SK-N-SH (cell line): ENCODE data around the gene RAC3. TPM values are rescaled to one million over a fixed set of nuclear protein-coding genes. Genes with fewer than 3 reads are reported as not detected.
A peak's percentile ranks its signal among the peaks of the same experiment; 100 is the strongest.

ENCODE experiments used
- CTCF ChIA-PET: fragments of 300-600, 350-600 bp; formaldehyde crosslinking; extraction: SDS; loops from one replicate; lab custom pipeline; 2021; lab: Yijun Ruan, JAX
- POLR2A ChIA-PET: fragments of 350-600 bp; sonication (Branson Sonifier 250); formaldehyde crosslinking; extraction: SDS; loops from one replicate; lab custom pipeline; 2020; ENCODE audit warnings: antibody characterized with exemption, inconsistent platforms; lab: Yijun Ruan, JAX
- DNase-seq: peaks from one replicate; pipeline ENCODE4 v3.0.0; 2012
- H2AFZ ChIP-seq: fragments of 200-600 bp; sonication (generic); 2 replicates; pipeline ENCODE4 v1.8.1; 2016; ENCODE audit warnings: antibody characterized with exemption, mild to moderate bottlenecking, low read depth
- H3F3A ChIP-seq: fragments of 200-600 bp; sonication (generic); replicated peaks from 2 replicates; pipeline ENCODE3; 2016; ENCODE audit warnings: antibody characterized with exemption, mild to moderate bottlenecking; ENCODE audit not compliant: insufficient read depth
- H3K27ac ChIP-seq, 2 experiments: fragments of 200-500 bp in 1 of 2; fragments of 200-600 bp in 1 of 2; sonication (Bioruptor generic) in 1 of 2; sonication (generic), shearing (Covaris generic) in 1 of 2; 2 replicates each; pipeline versions ENCODE4 v1.5.1 to v1.6.1; 2014 to 2016; ENCODE audit warnings: low read depth in 2 of 2, inconsistent platforms in 1 of 2, low read length in 1 of 2, mild to moderate bottlenecking in 1 of 2, mixed read lengths in 1 of 2
- H3K27me3 ChIP-seq: fragments of 200-600 bp; sonication (generic), shearing (Covaris generic); 2 replicates; pipeline ENCODE4 v1.6.1; 2016; ENCODE audit warnings: mixed run types; ENCODE audit not compliant: insufficient read depth
- H3K36me3 ChIP-seq, 2 experiments: fragments of 200-500 bp in 1 of 2; fragments of 200-600 bp in 1 of 2; sonication (Bioruptor generic) in 1 of 2; sonication (generic) in 1 of 2; replicated peaks in 1 of 2; 2 replicates each; pipeline versions ENCODE3 to v1.5.1; 2014 to 2016; ENCODE audit warnings: low read length in 1 of 2, mild to moderate bottlenecking in 1 of 2; ENCODE audit not compliant: insufficient read depth in 2 of 2, control insufficient read depth in 1 of 2
- H3K4me1 ChIP-seq, 2 experiments: fragments of 200-500 bp in 1 of 2; fragments of 200-600 bp in 1 of 2; sonication (Bioruptor generic) in 1 of 2; sonication (generic), shearing (Covaris generic) in 1 of 2; 2 replicates each; pipeline versions ENCODE4 v1.5.1 to v1.6.1; 2014 to 2016; ENCODE audit warnings: low read depth in 1 of 2, low read length in 1 of 2, mixed run types in 1 of 2; ENCODE audit not compliant: insufficient read depth in 2 of 2, control insufficient read depth in 1 of 2
- H3K4me2 ChIP-seq: fragments of 200-600 bp; sonication (generic), shearing (Covaris generic); 2 replicates; pipeline ENCODE4 v1.6.1; 2017; ENCODE audit warnings: mixed run types
- H3K4me3 ChIP-seq, 2 experiments: fragments of 200-500 bp in 1 of 2; fragments of 200-600 bp in 1 of 2; sonication (Bioruptor generic) in 1 of 2; sonication (generic), shearing (Covaris generic) in 1 of 2; 2 replicates each; pipeline versions ENCODE4 v1.5.1 to v1.8.1; 2014 to 2016; ENCODE audit warnings: low read depth in 2 of 2, inconsistent platforms in 1 of 2, low read length in 1 of 2, mild to moderate bottlenecking in 1 of 2, mixed read lengths in 1 of 2, moderate library complexity in 1 of 2
- H3K79me2 ChIP-seq: fragments of 200-600 bp; sonication (generic); 2 replicates; pipeline ENCODE4 v1.8.1; 2017; ENCODE audit warnings: mild to moderate bottlenecking; ENCODE audit not compliant: insufficient read depth
- H3K9ac ChIP-seq: fragments of 200-600 bp; sonication (generic); 2 replicates; pipeline ENCODE4 v1.6.1; 2017; ENCODE audit warnings: mixed run types
- H3K9me2 ChIP-seq: fragments of 200-600 bp; sonication (generic); 2 replicates; pipeline ENCODE4 v1.6.1; 2017; ENCODE audit warnings: mixed run types
- H3K9me3 ChIP-seq: fragments of 200-600 bp; sonication (generic); 2 replicates; pipeline ENCODE4 v1.6.1; 2017; ENCODE audit warnings: mixed run types, mild to moderate bottlenecking, moderate library complexity
- H4K20me1 ChIP-seq: fragments of 200-600 bp; sonication (generic); 2 replicates; pipeline ENCODE4 v1.6.1; 2017; ENCODE audit warnings: mild to moderate bottlenecking, mixed run types; ENCODE audit not compliant: insufficient read depth
- CHD2 ChIP-seq: fragments of 150-350 bp; IDR thresholded peaks from 2 replicates; pipeline ENCODE4 v1.6.1; 2018; ENCODE audit warnings: low read length; ENCODE audit not compliant: partially characterized antibody
- FOXM1 ChIP-seq: IDR thresholded peaks from 2 replicates; pipeline ENCODE4 v1.4.0; 2012; ENCODE audit warnings: low read depth, mild to moderate bottlenecking
- GATA2 ChIP-seq: sonication (generic); formaldehyde crosslinking; IDR thresholded peaks from 2 replicates; pipeline ENCODE4 v1.5.0; 2020; ENCODE audit warnings: mild to moderate bottlenecking, missing genetic modification reagents
- JUND ChIP-seq: IDR thresholded peaks from 2 replicates; pipeline ENCODE4 v1.4.0; 2012
- PBX3 ChIP-seq: IDR thresholded peaks from 2 replicates; pipeline ENCODE4; 2012
- POLR2AphosphoS5 ChIP-seq: IDR thresholded peaks from 2 replicates; pipeline ENCODE4 v1.6.1; 2012; ENCODE audit warnings: low read depth, low read length
- REST ChIP-seq: IDR thresholded peaks from 2 replicates; pipeline ENCODE4 v1.6.1; 2012; ENCODE audit warnings: mild to moderate bottlenecking, low read depth, low read length, moderate library complexity
- SIN3A ChIP-seq: IDR thresholded peaks from 2 replicates; pipeline ENCODE4 v1.6.1; 2012; ENCODE audit warnings: low read depth, mild to moderate bottlenecking, low read length, moderate library complexity, borderline replicate concordance
- TEAD4 ChIP-seq: IDR thresholded peaks from 2 replicates; pipeline ENCODE4 v1.4.0; 2012; ENCODE audit warnings: mild to moderate bottlenecking, borderline replicate concordance; ENCODE audit not compliant: insufficient read depth
- USF1 ChIP-seq: IDR thresholded peaks from 2 replicates; pipeline ENCODE4 v1.4.0; 2012; ENCODE audit warnings: low read depth, borderline replicate concordance
- USF2 ChIP-seq: fragments of 150-350 bp; IDR thresholded peaks from 2 replicates; pipeline ENCODE4 v1.6.1; 2017; ENCODE audit warnings: antibody characterized with exemption, low read length, low read depth, borderline replicate concordance
- YY1 ChIP-seq: IDR thresholded peaks from 2 replicates; pipeline ENCODE4 v1.4.0; 2012; ENCODE audit warnings: low read depth, mild to moderate bottlenecking
- WGBS: methylation state at CpG from one replicate; pipeline ENCODE4 v1.1.6; 2017; ENCODE audit warnings: low lambda C conversion rate; 5-methylcytosine and 5-hydroxymethylcytosine counted together
- polyA plus RNA-seq, 3 experiments: library from polyadenylated mRNA; depleted of rRNA; stranded (reverse); fragments of >200 nt; gene quantifications; 2 replicates each; pipeline ENCODE4 v1.2.3, GENCODE V29; 2012

RAC3 gene
- polyA plus RNA-seq (2012; rRNA removed): 69.9 and 83.6 TPM in 2 replicates
- polyA plus RNA-seq (2012; cell fraction: cytosol; rRNA removed): 34.1 and 51.7 TPM in 2 replicates
- 103 and 145 TPM in 2 replicates for polyA plus RNA-seq (2012; cell fraction: nucleus; rRNA removed)

- Histone ChIP-seq H3K4me1 (peaks cover 2 to 24% of the 10 kb centered on the region in 2 experiments; a peak in 3 of 4 replicates), H3K9me2 (no peaks in the 10 kb centered on the region), H2AFZ (peak within 1 kb of the TSS; percentile 72; the same call in 1 of the 2 replicates), H3F3A (peaks cover 29% of the 10 kb centered on the region), H4K20me1 (peaks cover 4% of the 10 kb centered on the region; the same call in 1 of the 2 replicates), H3K36me3 (peaks cover 5 to 17% of the 10 kb centered on the region in 2 experiments), H3K79me2 (no peaks in the 10 kb centered on the region), H3K9ac (peak within 1 kb of the TSS; percentile 31; the same call in 1 of the 2 replicates), H3K4me3 (peak within 1 kb of the TSS; percentile 57 to 62), H3K27me3 (no peaks in the 10 kb centered on the region), H3K4me2 (peak within 1 kb of the TSS; percentile 90), H3K9me3 (no peaks in the 10 kb centered on the region), H3K27ac (peak within 1 kb of the TSS in 1 of 2 experiments; percentile 85; a peak in 2 of 4 replicates)
- DNase-seq: peak; percentile 93
- TF ChIP-seq JUND (no peak), CHD2 (no peak), TEAD4 (no peak), REST (no peak), USF1 (no peak), POLR2AphosphoS5 (no peak), YY1 (no peak), USF2 (no peak), GATA2 (CRISPR knock-in tag) (no peak), PBX3 (no peak), FOXM1 (no peak), SIN3A (no peak)
- 0% methylated on average over 13 of the region's 96 CpGs for WGBS
- ChIA-PET CTCF (interaction anchor here (0.8 to 35.7 kb wide), 24 partner anchors 8 to 326 kb away, joined by 3 to 1216 read pairs (median 14); partner anchors contain the start of genes ASPSCR1, CCDC57, CENPX and DCXR), POLR2A (interaction anchor here (0.8 to 3.4 kb wide), 8 partner anchors 9 to 124 kb away, joined by 3 to 11 read pairs (median 5); partner anchors contain the start of genes CENPX, FASN and LRRC45)
Observed at GRCh38 chr17:82031303-82031884, at the start of gene RAC3. TSS of gene RAC3 (plus strand) at chr17:82031678. CDS start at chr17:82031762, 84 bp downstream.
